Breast epithelium (tissue), 3 donors: ENCODE data around the gene GTPBP8.

ENCODE experiments used
- POLR2AphosphoS5 ChIP-seq, 3 donors: sonication (generic); formaldehyde crosslinking; IDR thresholded peaks; one replicate each; pipeline ENCODE4 v1.6.1; 2017; ENCODE audit warnings: antibody characterized with exemption in 3 of 3
- TF ChIP-seq, protein P1 (sequence below), 3 donors: fragments of 450-650 bp; IDR thresholded peaks; one replicate each; pipeline ENCODE4 v1.5.1; 2016 to 2017; ENCODE audit warnings: antibody characterized with exemption in 3 of 3, mild to moderate bottlenecking in 3 of 3, moderate library complexity in 3 of 3

DNA sequence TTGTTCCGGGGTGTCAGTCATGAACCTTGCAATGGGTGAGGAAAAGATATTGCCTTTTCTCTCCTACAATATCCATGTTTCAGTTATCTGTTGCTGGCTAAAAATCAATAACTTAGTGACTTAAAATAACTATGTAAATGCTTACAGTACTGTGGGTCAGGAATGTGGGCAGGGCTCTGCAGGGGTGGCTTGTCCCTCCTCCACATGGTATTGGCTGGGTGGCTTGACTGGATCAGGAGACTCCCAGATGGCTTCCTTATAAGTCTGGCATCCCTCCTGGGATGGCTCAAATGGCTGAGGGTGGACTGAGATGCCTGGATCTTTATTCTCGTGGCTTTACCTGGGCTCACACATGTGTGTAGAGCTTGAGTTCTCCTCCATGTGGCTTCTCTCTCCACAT is 47.5 kb downstream of the GTPBP8 start:
- TF ChIP-seq, protein P1, sequence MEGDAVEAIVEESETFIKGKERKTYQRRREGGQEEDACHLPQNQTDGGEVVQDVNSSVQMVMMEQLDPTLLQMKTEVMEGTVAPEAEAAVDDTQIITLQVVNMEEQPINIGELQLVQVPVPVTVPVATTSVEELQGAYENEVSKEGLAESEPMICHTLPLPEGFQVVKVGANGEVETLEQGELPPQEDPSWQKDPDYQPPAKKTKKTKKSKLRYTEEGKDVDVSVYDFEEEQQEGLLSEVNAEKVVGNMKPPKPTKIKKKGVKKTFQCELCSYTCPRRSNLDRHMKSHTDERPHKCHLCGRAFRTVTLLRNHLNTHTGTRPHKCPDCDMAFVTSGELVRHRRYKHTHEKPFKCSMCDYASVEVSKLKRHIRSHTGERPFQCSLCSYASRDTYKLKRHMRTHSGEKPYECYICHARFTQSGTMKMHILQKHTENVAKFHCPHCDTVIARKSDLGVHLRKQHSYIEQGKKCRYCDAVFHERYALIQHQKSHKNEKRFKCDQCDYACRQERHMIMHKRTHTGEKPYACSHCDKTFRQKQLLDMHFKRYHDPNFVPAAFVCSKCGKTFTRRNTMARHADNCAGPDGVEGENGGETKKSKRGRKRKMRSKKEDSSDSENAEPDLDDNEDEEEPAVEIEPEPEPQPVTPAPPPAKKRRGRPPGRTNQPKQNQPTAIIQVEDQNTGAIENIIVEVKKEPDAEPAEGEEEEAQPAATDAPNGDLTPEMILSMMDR (IDR thresholded peaks at IDR 0.05) = no peak
- TF ChIP-seq POLR2AphosphoS5 (IDR thresholded peaks at IDR 0.05) = no peak
